ENCODE measurements around the gene TSPAN18.

Gene TSPAN18

DNA sequence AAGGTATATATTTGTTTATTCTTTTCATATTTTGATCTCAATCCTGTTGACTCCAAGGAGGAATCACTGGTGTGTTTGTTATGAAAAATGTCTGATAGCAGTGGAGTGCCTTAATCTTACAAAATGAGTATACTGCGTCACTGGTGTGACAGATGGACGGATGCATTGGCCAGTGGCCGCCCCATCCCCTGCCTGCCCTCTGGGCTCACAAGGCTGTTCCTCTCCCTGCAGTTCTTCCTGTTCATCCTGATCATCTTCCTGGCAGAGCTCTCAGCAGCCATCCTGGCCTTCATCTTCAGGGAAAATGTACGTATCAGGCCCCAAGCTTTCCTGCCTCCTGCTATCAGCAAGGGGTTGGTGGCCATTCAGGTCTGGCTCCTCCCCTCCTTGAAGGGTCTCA, 191.0 kb downstream of the TSPAN18 start:
- Histone ChIP-seq H3K4me2 (ENCODE audit: low read depth, low read length, poor library complexity, severe bottlenecking) (no peak overlapping the region), H3K27me3 (ENCODE audit: insufficient read depth, low read length, poor library complexity, severe bottlenecking) (no peaks in the 10 kb centered on the region), H3K9ac (ENCODE audit: low read depth, low read length, poor library complexity, severe bottlenecking) (no peak overlapping the region), H3K79me2 (ENCODE audit: insufficient read depth, low read length) (no peaks in the 10 kb centered on the region), H3F3A (ENCODE audit: low read depth) (no peaks in the 10 kb centered on the region), H3K4me3 (ENCODE audit: low read length, poor library complexity, severe bottlenecking) (no peak overlapping the region), H4K20me1 (ENCODE audit: insufficient read depth, low read length, poor library complexity, severe bottlenecking) (no peaks in the 10 kb centered on the region), H3K9me2 (replicated peaks; ENCODE audit: low read depth, low read length) (no peaks in the 10 kb centered on the region), H3K9me3 (ENCODE audit: insufficient read depth, low read depth, low read length) (no peaks in the 10 kb centered on the region), H2AFZ (ENCODE audit: low read length) (no peak overlapping the region), H3K36me3 (ENCODE audit: insufficient read depth, low read length) (no peaks in the 10 kb centered on the region), H3K4me1 (ENCODE audit: insufficient read depth, low read length, poor library complexity, severe bottlenecking) (peaks cover 22% of the 10 kb centered on the region)
- TF ChIP-seq, protein P1, sequence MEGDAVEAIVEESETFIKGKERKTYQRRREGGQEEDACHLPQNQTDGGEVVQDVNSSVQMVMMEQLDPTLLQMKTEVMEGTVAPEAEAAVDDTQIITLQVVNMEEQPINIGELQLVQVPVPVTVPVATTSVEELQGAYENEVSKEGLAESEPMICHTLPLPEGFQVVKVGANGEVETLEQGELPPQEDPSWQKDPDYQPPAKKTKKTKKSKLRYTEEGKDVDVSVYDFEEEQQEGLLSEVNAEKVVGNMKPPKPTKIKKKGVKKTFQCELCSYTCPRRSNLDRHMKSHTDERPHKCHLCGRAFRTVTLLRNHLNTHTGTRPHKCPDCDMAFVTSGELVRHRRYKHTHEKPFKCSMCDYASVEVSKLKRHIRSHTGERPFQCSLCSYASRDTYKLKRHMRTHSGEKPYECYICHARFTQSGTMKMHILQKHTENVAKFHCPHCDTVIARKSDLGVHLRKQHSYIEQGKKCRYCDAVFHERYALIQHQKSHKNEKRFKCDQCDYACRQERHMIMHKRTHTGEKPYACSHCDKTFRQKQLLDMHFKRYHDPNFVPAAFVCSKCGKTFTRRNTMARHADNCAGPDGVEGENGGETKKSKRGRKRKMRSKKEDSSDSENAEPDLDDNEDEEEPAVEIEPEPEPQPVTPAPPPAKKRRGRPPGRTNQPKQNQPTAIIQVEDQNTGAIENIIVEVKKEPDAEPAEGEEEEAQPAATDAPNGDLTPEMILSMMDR (conservative IDR thresholded peaks at IDR 0.05; ENCODE audit: low read length): no peak
- TF ChIP-seq EZH2phosphoT487 (IDR thresholded peaks at IDR 0.05; ENCODE audit: borderline replicate concordance): no peak

- Histone ChIP-seq H3K9me2 (replicated peaks; ENCODE audit: low read depth, low read length) (no peaks in the 10 kb centered on the region), H2AFZ (ENCODE audit: low read length) (no peak overlapping the region), H3K79me2 (ENCODE audit: insufficient read depth, low read length) (no peaks in the 10 kb centered on the region), H3K9ac (ENCODE audit: low read depth, low read length, poor library complexity, severe bottlenecking) (no peak overlapping the region), H3K4me1 (ENCODE audit: insufficient read depth, low read length, poor library complexity, severe bottlenecking) (peaks cover 19% of the 10 kb centered on the region), H3K4me2 (ENCODE audit: low read depth, low read length, poor library complexity, severe bottlenecking) (no peak overlapping the region), H3K27me3 (ENCODE audit: insufficient read depth, low read length, poor library complexity, severe bottlenecking) (no peaks in the 10 kb centered on the region), H3K36me3 (ENCODE audit: insufficient read depth, low read length) (no peaks in the 10 kb centered on the region), H3K9me3 (ENCODE audit: insufficient read depth, low read depth, low read length) (no peaks in the 10 kb centered on the region), H4K20me1 (ENCODE audit: insufficient read depth, low read length, poor library complexity, severe bottlenecking) (no peaks in the 10 kb centered on the region), H3K4me3 (ENCODE audit: low read length, poor library complexity, severe bottlenecking) (no peak overlapping the region), H3F3A (ENCODE audit: low read depth) (no peaks in the 10 kb centered on the region)
- no peak for TF ChIP-seq EZH2phosphoT487 (IDR thresholded peaks at IDR 0.05; ENCODE audit: borderline replicate concordance)
- TF ChIP-seq, protein P1 (conservative IDR thresholded peaks at IDR 0.05; ENCODE audit: low read length): no peak
Measured at GRCh38 chr11:44920451-44920850, 193.7 kb downstream of the TSPAN18 start.

DNA sequence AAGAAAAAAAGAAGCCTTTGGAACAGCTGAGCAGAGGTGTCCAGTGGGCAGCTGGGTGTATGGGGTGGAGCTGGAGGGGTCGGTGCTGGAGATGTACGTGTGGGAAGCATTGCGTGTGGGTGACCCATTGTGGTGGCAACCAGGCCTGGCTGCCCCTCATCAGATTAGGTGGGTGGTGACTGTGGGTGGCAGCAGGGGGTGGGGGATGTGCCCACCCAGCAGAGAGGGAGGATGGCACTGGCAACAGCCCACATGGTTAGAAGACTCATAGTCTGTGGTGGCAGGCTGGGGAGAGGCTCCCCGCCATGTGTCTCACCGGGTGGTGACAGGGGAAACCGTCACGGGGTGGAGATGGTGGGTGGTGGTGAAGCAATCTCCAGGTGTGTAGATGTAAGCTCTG, 196.4 kb downstream of the TSPAN18 start:
- no peaks in the 10 kb centered on the region for H3K79me2 ChIP-seq (ENCODE audit: insufficient read depth, low read length)
- H3K4me2 ChIP-seq (ENCODE audit: low read depth, low read length, poor library complexity, severe bottlenecking): no peak overlapping the region
- H3K27me3 ChIP-seq (ENCODE audit: insufficient read depth, low read length, poor library complexity, severe bottlenecking): no peaks in the 10 kb centered on the region
- TF ChIP-seq EZH2phosphoT487 (IDR thresholded peaks at IDR 0.05; ENCODE audit: borderline replicate concordance): no peak
- TF ChIP-seq, protein P1 (conservative IDR thresholded peaks at IDR 0.05; ENCODE audit: low read length): no peak
- no peaks in the 10 kb centered on the region for H3K9me2 ChIP-seq (replicated peaks; ENCODE audit: low read depth, low read length)
- H3K9ac ChIP-seq (ENCODE audit: low read depth, low read length, poor library complexity, severe bottlenecking): no peak overlapping the region
- no peak overlapping the region for H3K4me3 ChIP-seq (ENCODE audit: low read length, poor library complexity, severe bottlenecking)
- no peak overlapping the region for H2AFZ ChIP-seq (ENCODE audit: low read length)
- H3F3A ChIP-seq (ENCODE audit: low read depth): no peaks in the 10 kb centered on the region
- no peaks in the 10 kb centered on the region for H4K20me1 ChIP-seq (ENCODE audit: insufficient read depth, low read length, poor library complexity, severe bottlenecking)
- H3K4me1 ChIP-seq (ENCODE audit: insufficient read depth, low read length, poor library complexity, severe bottlenecking): no peaks in the 10 kb centered on the region
- H3K36me3 ChIP-seq (ENCODE audit: insufficient read depth, low read length): no peaks in the 10 kb centered on the region
- H3K9me3 ChIP-seq (ENCODE audit: insufficient read depth, low read depth, low read length): no peaks in the 10 kb centered on the region
